WTC11 (cell line): ENCODE data around the gene CLIC2.

Experiments used
- TF ChIP-seq, protein P1 (sequence below): fragments of 200-600 bp; IDR thresholded peaks from 2 replicates; pipeline ENCODE4 v1.8.0; 2022; ENCODE audit warnings: antibody characterized with exemption
- TF ChIP-seq, protein P2 (sequence below): fragments of 250-450 bp; sonication (Bioruptor Pico); IDR thresholded peaks from 2 replicates; pipeline ENCODE4 v1.9.0; 2021; ENCODE audit warnings: moderate library complexity, mild to moderate bottlenecking, inconsistent platforms, borderline replicate concordance

DNA sequence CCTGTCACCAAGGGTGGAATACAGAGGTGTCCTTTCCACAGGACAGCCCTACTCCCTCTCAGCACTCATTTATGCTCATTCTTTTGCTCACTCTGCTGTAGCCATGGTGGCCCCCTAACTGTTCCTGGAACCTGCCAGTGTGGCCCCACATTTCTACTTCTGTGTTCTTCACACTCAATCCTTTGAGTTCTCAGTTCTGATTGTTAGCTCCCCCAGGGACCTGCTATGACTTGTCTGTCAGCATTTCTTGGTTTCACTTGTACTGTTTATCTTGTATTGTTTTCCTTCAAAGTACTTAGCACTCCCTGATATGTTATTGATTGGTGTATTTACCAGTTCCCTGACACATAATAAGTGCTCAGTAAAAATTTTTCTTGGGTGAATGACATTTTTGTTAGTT lies 103.3 kb downstream of the CLIC2 start:
- TF ChIP-seq, protein P1, sequence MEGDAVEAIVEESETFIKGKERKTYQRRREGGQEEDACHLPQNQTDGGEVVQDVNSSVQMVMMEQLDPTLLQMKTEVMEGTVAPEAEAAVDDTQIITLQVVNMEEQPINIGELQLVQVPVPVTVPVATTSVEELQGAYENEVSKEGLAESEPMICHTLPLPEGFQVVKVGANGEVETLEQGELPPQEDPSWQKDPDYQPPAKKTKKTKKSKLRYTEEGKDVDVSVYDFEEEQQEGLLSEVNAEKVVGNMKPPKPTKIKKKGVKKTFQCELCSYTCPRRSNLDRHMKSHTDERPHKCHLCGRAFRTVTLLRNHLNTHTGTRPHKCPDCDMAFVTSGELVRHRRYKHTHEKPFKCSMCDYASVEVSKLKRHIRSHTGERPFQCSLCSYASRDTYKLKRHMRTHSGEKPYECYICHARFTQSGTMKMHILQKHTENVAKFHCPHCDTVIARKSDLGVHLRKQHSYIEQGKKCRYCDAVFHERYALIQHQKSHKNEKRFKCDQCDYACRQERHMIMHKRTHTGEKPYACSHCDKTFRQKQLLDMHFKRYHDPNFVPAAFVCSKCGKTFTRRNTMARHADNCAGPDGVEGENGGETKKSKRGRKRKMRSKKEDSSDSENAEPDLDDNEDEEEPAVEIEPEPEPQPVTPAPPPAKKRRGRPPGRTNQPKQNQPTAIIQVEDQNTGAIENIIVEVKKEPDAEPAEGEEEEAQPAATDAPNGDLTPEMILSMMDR, result no peak
- TF ChIP-seq, protein P2, sequence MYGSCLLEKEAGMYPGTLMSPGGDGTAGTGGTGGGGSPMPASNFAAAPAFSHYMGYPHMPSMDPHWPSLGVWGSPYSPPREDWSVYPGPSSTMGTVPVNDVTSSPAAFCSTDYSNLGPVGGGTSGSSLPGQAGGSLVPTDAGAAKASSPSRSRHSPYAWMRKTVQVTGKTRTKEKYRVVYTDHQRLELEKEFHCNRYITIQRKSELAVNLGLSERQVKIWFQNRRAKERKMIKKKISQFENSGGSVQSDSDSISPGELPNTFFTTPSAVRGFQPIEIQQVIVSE (CRISPR knock-in tag), result no peak
